HG03097 (cell line): Measurements from ENCODE around the gene DOK4.
"Not testable (repeated sequence)": the region's sequence is repeated elsewhere in the genome, so short reads cannot be mapped to it uniquely, and the experiment has no call there.

ENCODE experiments used
- ATAC-seq: cut with Tn5 transposase; IDR thresholded peaks from one replicate; pipeline ENCODE4 v1.9.1; 2021; ENCODE audit not compliant: unreplicated experiment, low FRiP score

DOK4 gene

GRCh38 chr16:57503366-57503765 is 17.1 kb upstream of the DOK4 start:
- no peak for ATAC-seq

GRCh38 chr16:57502048-57502775 is 15.9 kb upstream of the DOK4 start:
- no peak for ATAC-seq

- ATAC-seq = no peak
Observed at GRCh38 chr16:57501492-57501891, 15.2 kb upstream of the DOK4 start.

- no peak for ATAC-seq
Observed at GRCh38 chr16:57500578-57501111, 14.4 kb upstream of the DOK4 start.

GRCh38 chr16:57499941-57500340 is 13.6 kb upstream of the DOK4 start:
- not testable (repeated sequence) for ATAC-seq

GRCh38 chr16:57498031-57498430 is 11.7 kb upstream of the DOK4 start:
- no peak for ATAC-seq

GRCh38 chr16:57497121-57497520 is 10.8 kb upstream of the DOK4 start:
- no peak for ATAC-seq

- no peak for ATAC-seq
Observed at GRCh38 chr16:57493767-57494166, 7.5 kb upstream of the DOK4 start.

- no peak for ATAC-seq
Observed at GRCh38 chr16:57489229-57489628, 2.9 kb upstream of the DOK4 start.

GRCh38 chr16:57486858-57487834 is 853 bp upstream of the DOK4 start:
- no peak for ATAC-seq

GRCh38 chr16:57485091-57485915 is 990 bp downstream of the DOK4 start:
- ATAC-seq = no peak

- ATAC-seq = no peak
Observed at GRCh38 chr16:57484515-57485005, 1.7 kb downstream of the DOK4 start.

- ATAC-seq = no peak
Observed at GRCh38 chr16:57483725-57484514, 2.4 kb downstream of the DOK4 start.

GRCh38 chr16:57482845-57483545 is 3.3 kb downstream of the DOK4 start:
- ATAC-seq = no peak

- no peak for ATAC-seq
Observed at GRCh38 chr16:57481421-57481820, 4.9 kb downstream of the DOK4 start.

GRCh38 chr16:57480754-57481230 is 5.5 kb downstream of the DOK4 start:
- ATAC-seq = no peak

GRCh38 chr16:57479976-57480753 is 6.1 kb downstream of the DOK4 start:
- ATAC-seq = no peak
